DMS79 (cell line): Measurements from ENCODE around the gene PARD6B.

Experiments used
- DNase-seq: peaks from one replicate; lab custom pipeline; 2025; lab: John Stamatoyannopoulos, UW

Gene PARD6B

GRCh38 chr20:50724112-50724725, 7.2 kb upstream of the PARD6B start:
- no peak for DNase-seq

- DNase-seq, result no peak
These were observed 6.3 kb upstream of the PARD6B start for GRCh38 chr20:50724851-50725723.

DNA sequence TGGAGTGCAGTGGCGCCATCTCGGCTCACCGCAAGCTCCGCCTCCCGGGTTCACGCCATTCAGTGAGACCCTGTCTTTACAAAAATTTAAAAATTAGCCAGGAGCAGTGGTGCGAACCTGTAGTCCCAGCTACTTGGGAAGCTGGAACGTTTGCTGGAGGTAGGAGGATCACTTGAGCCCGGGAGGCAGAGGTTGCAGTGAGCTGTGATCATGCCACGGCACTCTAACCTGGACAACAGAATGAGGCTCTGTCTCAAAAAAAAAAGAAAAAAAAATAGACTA, 5.7 kb upstream of the PARD6B start:
- no peak for DNase-seq

- DNase-seq, result no peak
These were observed 4.2 kb upstream of the PARD6B start for GRCh38 chr20:50726955-50727791.

DNA sequence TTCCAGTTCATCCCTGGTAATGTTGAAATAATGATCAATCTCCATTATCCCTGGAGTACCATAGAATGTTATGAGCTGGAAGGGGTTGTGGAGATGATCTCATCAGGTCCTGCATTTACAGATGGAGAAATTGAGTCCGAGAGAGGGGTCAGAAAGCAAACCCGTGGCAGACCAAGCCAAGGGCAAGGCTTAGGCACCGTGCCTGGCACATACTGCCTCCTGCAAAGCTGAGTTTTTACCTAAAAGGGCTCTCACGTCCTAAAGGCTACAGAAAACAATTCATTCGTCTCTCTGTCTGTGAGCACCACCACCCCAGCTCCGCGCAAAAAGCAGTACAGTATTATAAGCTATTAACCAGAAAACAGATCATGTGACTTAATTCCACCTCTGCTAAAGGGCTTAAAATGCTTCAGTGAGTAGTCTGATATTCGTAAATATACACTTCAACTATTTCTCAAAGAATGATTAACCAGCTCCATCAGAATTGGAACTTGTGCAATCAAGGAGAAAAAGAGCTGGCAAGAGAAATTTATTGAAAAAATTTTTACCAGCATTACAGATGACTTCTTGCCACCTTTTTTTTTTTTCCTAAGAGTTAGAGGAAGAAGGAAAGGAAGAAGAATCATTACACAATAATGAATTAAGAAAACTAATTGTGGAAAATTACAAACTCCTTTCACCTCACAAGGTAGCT, 3.4 kb upstream of the PARD6B start:
- DNase-seq, result no peak

GRCh38 chr20:50728486-50728980, 2.8 kb upstream of the PARD6B start:
- no peak for DNase-seq

DNA sequence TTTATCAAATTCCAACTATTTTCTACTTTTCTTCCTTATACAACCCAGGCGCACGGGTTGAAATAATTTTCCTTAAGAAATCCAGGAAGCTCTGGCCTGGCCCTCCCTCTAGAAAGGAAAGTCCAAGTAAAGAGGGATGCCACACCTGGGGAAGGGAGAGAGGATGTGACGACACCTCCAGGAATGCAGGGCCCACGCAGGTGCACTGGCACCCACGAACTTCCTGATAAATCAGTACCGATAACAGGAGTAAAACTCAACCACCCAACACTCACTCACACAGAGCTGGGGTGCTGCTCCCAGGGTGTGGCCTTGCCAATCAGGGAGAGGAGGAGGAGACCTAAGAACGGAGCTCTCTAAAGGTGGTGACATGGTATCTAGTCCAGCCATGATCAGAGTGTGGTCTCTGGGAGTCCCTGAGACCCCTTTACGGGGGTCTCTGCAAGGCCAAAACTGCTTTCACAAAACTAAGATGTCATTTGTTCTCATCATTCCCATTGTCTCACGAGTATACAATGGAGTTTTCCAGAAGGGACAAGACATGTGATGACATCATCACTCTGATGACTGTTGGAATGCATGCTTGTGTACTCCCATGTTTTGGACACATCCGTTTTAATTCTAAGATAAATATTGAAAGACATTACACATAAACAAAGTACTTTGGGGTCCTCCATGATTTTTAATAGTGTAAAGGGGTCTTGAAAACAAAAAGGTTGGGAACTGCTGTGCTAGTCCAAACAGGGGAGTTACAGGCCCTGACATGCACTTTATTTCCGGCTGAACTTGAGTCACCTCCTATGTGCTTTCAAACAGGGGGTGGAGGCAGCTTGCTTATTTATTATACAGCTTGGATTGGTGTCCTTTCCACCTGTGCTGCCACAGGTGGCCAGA, 2.2 kb upstream of the PARD6B start:
- no peak for DNase-seq

DNA sequence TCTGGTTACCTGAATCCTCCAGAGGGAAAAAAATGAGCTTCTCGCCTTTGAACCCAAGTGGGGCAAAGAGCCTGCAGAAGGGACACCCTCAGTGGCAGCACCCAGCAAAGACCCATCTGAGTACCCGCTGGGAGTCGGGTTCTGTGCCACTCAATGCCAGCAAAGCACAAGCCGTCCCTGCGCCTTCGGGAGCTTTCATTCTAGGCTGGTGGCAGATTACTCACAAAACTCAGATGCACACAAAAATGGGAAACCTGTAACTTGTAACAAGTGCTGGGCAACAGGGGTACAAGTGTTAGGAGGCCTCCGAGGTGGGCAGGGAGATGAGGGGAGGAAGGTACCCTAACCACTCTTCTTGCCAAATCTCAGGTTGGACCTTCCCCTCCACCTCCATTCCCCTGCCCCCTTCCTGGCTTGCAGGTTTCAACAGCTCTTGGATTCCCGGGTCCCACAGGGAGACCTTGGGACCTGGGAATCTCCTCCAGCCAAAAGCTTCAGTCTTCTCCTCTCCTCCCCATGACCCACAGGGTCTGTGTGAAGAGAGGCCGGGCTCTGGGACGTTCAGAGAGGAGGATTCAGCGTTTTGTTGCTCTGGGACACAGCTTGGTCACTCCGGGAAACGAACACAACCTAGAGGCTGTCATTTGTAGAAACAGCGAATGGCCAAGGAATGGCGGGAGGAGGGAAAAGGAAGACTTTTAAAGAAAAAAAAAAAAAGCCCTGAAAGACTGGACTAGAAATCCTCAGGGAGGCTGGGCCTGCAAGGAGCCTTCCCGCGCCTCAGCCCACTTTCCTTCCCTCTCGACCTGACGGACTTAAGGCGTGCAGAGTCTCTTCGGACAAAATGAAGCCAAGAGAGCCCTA, 1.2 kb upstream of the PARD6B start:
- DNase-seq, result peak; percentile 48

DNA sequence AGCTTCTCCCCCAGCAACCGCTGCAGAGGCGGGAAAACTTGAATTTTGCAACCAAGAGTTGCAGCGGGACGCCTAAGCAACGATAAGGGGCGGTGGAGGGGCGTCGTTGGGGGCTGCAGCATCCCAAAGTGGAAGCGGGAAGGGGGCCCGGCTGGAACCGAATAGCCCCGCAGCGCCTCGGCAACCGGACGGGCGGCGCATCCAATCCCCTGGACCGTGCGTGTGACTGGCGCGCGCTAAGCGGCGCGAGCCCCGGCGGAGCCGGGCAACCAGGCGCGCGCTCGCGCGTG, 670 bp upstream of the PARD6B start:
- no peak for DNase-seq

DNA sequence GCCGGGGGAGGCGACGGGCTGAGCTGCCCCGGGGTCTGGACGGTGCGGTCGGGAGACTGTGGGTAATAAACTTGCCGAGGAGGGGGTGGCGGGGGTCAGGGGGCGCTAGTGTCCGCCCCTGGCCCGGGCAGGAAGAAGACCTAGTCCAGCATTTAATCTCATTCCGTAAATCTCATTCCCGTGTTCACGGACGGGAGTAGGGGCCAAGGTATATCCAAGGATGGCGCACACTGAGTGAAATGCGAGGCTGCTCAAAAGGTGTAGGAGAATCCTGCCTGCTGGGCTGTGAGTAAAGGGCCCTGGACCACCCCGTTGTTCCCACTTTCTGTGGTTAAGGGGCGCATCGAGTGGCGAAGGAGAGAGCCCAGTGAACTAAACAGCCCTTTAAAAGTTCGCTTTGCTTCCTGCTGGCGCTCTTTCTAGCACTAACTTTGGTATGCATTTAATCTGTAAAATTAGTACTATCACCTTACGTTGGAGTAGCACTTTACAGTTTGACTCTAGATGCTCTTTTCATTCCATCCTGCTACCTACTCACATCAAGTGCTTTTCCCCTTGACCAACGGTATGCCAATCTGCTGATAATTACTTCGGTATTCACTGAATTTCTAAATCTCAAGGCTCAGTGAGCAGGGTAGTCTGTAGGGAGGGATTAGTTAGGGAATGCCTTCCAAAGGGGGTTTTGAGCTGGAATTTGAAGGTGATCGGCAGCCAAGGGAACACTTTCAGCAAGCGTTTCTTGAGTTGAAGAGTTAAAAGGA, 730 bp downstream of the PARD6B start:
- no peak for DNase-seq

DNA sequence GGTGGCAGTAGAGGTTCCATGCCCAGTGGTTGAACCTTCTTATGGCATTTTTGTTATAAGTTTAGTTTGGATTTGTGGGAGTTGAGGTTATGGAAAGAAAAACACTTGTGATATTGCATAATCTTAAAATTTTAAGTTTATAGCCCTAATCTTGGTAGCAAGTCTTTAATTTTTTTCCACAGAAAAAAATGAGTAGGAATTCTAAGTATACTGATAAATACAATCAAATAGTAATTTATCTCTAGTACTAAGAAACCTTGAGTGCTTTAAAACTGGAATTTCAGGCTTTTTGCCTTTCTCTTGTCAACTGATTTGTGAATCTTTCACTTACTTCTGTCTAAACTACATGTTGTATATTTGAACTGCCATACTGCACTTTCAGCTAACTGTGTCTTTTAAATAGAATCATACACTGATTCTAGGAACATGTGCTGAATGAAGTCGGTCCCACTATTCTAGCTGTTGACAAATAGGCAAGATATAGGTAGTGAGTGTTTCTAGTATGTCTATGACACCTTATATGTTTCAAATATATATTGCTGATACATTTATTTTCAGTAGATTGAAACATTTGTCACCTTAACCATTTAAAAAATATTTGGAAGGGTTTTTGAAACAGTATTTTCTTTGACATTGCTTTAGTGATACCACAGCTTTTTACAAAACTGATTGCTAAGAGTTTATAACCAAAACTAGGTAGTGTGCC, 2.4 kb downstream of the PARD6B start:
- DNase-seq, result no peak

DNA sequence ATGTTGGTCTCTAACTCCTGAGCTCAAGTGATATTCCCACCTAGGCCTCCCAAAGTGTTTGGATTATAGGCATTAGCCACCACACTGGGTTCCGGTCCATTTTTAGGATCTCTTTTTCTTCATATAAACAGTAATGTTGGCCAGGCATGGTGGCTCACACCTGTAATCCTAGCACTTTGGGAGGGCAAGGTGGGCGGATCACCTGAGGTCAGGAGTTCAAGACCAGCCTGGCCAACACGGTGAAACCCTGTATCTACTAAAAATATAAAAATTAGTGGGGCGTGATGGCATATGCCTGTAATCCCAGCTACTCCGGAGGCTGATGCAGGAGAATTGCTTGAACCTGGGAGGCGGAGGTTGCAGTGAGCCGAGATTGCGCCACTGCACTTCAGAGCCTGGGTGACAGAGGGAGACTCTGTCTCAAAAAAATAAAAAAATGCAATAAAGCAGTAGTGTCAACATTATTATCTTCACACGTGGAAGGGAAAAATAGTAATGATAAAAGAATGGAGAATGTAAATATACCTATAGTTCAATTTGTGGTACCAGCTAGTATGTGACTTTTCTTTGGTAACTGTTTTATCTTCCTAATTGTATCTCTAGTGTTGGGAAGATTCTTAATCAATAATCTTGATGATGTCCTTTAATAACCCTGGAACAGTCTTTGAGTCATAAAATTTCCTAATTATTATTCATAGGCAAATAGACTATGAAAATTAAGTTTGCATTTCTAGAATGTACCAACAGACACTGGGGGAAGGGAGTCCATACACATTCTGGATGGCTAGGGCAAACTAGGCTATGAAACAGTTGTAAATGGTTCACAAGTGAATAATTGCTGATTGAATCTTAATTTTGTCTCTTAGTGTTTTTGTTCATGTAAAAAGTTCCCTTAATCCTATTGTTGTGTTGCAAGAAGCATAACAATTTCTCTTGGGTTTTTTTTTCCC, 3.6 kb downstream of the PARD6B start:
- no peak for DNase-seq

GRCh38 chr20:50735813-50736212, 4.4 kb downstream of the PARD6B start:
- DNase-seq, result no peak

GRCh38 chr20:50737352-50737751, 6.0 kb downstream of the PARD6B start:
- no peak for DNase-seq

DNA sequence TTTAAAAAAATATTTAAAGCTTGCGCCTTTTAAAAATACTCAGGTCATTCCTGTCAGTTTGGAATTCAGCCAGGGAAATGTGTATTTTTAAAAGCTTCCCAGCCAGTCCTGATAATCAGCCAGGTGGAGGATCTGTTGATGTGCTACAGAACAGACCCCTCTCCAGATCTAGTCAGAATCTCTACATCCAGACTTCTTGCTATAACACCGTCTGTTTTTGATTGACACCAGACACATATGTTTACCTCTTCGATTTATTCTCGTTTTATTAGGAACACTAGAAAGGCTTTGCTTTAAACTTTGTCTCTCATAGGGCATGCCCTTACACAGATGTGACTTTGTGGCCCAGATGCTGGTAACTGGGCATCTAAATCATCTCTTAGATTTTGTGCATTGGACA, 11.7 kb downstream of the PARD6B start:
- DNase-seq, result no peak

DNA sequence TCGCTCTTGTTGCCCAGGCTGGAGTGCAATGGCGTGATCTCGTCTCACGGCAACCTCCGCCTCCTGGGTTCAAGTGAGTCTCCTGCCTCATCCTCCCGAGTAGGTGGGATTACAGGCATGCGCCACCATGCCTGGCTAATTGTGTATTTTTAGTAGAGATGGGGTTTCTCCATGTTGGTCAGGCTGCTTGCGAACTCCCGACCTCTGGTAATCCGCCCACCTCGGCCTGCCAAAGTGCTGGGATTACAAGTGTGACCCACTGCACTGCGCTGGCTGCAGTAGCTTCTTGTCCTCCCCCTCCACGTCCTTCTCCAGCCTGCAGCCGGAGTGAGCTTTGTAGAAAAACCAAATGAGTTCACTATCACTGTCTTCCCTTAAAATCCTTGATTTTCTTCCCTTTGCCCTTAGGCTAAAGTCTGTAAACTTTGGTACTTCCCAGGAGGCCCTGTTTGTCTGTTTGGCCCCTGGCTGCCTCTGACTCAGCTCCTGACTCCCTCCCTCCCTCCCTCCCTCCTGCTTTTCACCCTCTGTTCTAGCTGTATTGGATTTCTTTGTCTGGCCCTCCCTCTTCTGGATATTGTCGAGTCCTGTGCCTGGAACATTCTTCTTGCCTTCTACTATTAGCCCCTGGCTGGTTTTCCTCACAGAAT, 12.9 kb downstream of the PARD6B start:
- DNase-seq, result no peak

GRCh38 chr20:50745634-50746137, 14.3 kb downstream of the PARD6B start:
- no peak for DNase-seq
